Smooth muscle cell (in vitro differentiated cells): ENCODE data around the gene CCDC185. TPM values are rescaled to one million over a fixed set of nuclear protein-coding genes. Genes with fewer than 3 reads are reported as not detected.
A peak's percentile ranks its signal among the peaks of the same experiment; 100 is the strongest.

Experiments used
- DNase-seq: peaks from one replicate; lab custom pipeline; 2025; ENCODE audit not compliant: unreplicated experiment; lab: John Stamatoyannopoulos, UW
- H2AFZ ChIP-seq: fragments of 200-600 bp; sonication (generic); 2 replicates; pipeline ENCODE4 v1.6.0; 2016; ENCODE audit warnings: antibody characterized with exemption, low read depth, mild to moderate bottlenecking
- H3F3A ChIP-seq: fragments of 200-600 bp; sonication (generic); 2 replicates; pipeline ENCODE4 v1.6.0; 2017; ENCODE audit warnings: antibody characterized with exemption, low read depth
- H3K27ac ChIP-seq: fragments of 200-600 bp; sonication (generic); 2 replicates; pipeline ENCODE4 v1.5.1; 2016; ENCODE audit warnings: low read depth, mild to moderate bottlenecking
- H3K27me3 ChIP-seq: fragments of 200-600 bp; sonication (generic); 2 replicates; pipeline ENCODE4 v1.6.1; 2016; ENCODE audit warnings: low read depth, mild to moderate bottlenecking
- H3K36me3 ChIP-seq: fragments of 200-600 bp; sonication (generic); 2 replicates; pipeline ENCODE4 v1.5.1; 2016; ENCODE audit warnings: low read depth
- H3K4me1 ChIP-seq: fragments of 200-600 bp; sonication (generic); 2 replicates; pipeline ENCODE4 v1.5.1; 2016; ENCODE audit warnings: low read depth
- H3K4me2 ChIP-seq: fragments of 200-600 bp; sonication (generic); 2 replicates; pipeline ENCODE4 v1.6.0; 2016; ENCODE audit warnings: mild to moderate bottlenecking
- H3K4me3 ChIP-seq: fragments of 200-600 bp; sonication (generic); 2 replicates; pipeline ENCODE4 v1.5.1; 2016; ENCODE audit warnings: mild to moderate bottlenecking
- H3K79me2 ChIP-seq: fragments of 200-600 bp; sonication (generic); 2 replicates; pipeline ENCODE4 v1.6.0; 2016; ENCODE audit warnings: low read depth, mild to moderate bottlenecking
- H3K9ac ChIP-seq: fragments of 200-600 bp; sonication (generic); 2 replicates; pipeline ENCODE4 v1.6.0; 2016; ENCODE audit warnings: low read depth
- H3K9me3 ChIP-seq: fragments of 200-600 bp; sonication (generic); replicated peaks from 2 replicates; pipeline ENCODE4 v1.5.1; 2016; ENCODE audit warnings: low read depth
- H4K20me1 ChIP-seq: fragments of 200-600 bp; sonication (generic); 2 replicates; pipeline ENCODE4 v1.6.0; 2016; ENCODE audit warnings: low read depth
- WGBS: methylation state at CpG from one replicate; pipeline ENCODE4 v1.1.7; 2016; ENCODE audit warnings: low lambda C conversion rate; 5-methylcytosine and 5-hydroxymethylcytosine counted together
- polyA plus RNA-seq: library from polyadenylated mRNA; unstranded; fragments of >200 nt; fragmentation: Nextera tagmentation; extraction: Ambion mirVana; gene quantifications from 2 replicates; pipeline ENCODE4 v1.2.1, GENCODE V29; 2016
- total RNA-seq: library from RNA; depleted of rRNA; stranded (reverse); fragments of >200 nt; gene quantifications from 2 replicates; pipeline ENCODE4 v1.2.3, GENCODE V29; 2014
- TF ChIP-seq, protein P1 (sequence below): fragments of 200-600 bp; sonication (generic); IDR thresholded peaks from 2 replicates; pipeline ENCODE4 v1.5.1; 2017; ENCODE audit warnings: borderline replicate concordance, mild to moderate bottlenecking, antibody characterized with exemption; ENCODE audit not compliant: insufficient read depth, poor library complexity, severe bottlenecking

The CCDC185 gene
- total and polyA plus RNA-seq, 2 experiments from 2014 or later, result not detected

DNA sequence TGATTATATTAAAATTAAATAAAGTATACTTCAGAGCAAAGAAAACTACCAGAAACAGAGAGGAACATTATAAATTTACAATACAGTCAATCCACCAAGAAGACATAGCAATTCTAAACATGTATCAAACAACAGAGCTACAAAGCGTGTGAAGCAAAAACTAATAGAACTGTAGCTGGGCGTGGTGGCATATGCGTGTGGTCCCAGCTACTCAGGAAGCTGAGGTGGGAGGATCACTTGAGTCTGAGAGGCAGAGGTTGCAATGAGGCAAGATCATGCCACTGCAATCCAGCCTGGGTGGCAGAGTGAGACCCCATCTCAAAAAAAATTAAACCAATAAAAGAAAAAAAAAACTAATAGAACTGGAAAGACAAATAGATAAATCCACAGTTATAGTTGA is 12.3 kb downstream of the CCDC185 start:
- 87% methylated on average over 3 of the region's 3 CpGs for WGBS
- Histone ChIP-seq H3K36me3 (no peaks in the 10 kb centered on the region), H3K4me1 (peaks cover 9% of the 10 kb centered on the region), H3F3A (peaks cover 3% of the 10 kb centered on the region), H3K4me2 (no peak overlapping the region), H3K79me2 (no peaks in the 10 kb centered on the region), H3K4me3 (no peak overlapping the region), H3K27ac (no peak overlapping the region), H3K27me3 (no peaks in the 10 kb centered on the region), H4K20me1 (no peaks in the 10 kb centered on the region), H3K9ac (no peak overlapping the region), H2AFZ (no peak overlapping the region), H3K9me3 (no peaks in the 10 kb centered on the region)
- TF ChIP-seq, protein P1, sequence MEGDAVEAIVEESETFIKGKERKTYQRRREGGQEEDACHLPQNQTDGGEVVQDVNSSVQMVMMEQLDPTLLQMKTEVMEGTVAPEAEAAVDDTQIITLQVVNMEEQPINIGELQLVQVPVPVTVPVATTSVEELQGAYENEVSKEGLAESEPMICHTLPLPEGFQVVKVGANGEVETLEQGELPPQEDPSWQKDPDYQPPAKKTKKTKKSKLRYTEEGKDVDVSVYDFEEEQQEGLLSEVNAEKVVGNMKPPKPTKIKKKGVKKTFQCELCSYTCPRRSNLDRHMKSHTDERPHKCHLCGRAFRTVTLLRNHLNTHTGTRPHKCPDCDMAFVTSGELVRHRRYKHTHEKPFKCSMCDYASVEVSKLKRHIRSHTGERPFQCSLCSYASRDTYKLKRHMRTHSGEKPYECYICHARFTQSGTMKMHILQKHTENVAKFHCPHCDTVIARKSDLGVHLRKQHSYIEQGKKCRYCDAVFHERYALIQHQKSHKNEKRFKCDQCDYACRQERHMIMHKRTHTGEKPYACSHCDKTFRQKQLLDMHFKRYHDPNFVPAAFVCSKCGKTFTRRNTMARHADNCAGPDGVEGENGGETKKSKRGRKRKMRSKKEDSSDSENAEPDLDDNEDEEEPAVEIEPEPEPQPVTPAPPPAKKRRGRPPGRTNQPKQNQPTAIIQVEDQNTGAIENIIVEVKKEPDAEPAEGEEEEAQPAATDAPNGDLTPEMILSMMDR, result no peak
- no peak for DNase-seq

DNA sequence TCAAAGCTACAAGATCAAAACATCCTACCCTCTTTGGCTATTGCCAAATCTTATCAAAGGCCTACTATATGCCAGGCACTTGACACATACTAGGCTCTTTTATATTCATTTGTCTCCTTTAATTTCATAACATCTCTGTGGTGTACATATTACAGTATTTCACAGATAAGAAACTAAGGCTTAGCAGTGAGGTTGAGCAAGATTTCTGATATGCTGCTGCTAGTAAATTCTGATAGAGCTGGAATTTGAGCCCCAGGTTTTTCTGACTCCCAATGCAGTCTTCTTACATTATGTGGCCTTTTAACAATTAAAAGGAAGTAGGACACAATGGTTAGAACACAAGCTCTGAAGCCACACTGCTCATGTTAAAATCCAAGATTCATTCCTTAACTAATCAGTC is 16.8 kb downstream of the CCDC185 start:
- Histone ChIP-seq H3K9me3 (no peaks in the 10 kb centered on the region), H3K36me3 (no peaks in the 10 kb centered on the region), H3K79me2 (no peaks in the 10 kb centered on the region), H4K20me1 (no peaks in the 10 kb centered on the region), H3K4me1 (no peaks in the 10 kb centered on the region), H3K27ac (no peak overlapping the region), H3K27me3 (no peaks in the 10 kb centered on the region), H3K9ac (no peak overlapping the region), H2AFZ (no peak overlapping the region), H3K4me3 (no peak overlapping the region), H3F3A (no peaks in the 10 kb centered on the region), H3K4me2 (no peak overlapping the region)
- no peak for DNase-seq
- TF ChIP-seq, protein P1, result no peak

DNA sequence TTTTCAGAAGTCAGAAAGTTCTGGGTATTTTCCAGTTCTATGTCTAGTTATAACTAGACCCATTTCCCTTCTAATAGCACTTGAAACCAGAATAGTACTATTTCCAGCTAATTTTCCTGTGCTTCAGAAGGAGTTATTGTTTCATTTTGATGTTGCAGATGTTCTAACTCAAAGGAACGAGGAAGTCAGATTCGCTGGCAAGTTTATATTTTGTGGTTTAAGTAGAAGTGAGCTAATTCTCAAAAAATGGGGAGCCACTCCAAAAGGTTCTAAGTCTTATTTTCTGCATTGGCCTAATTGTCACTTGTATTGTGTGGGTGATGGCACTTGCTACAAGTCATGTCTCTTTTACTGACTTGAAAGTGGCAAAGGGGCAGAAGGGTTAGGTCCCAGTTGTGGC is 18.1 kb downstream of the CCDC185 start:
- H3K27ac ChIP-seq, result no peak overlapping the region
- no peaks in the 10 kb centered on the region for H3K79me2 ChIP-seq
- 33% methylated on average over 2 of the region's 2 CpGs for WGBS
- H2AFZ ChIP-seq, result no peak overlapping the region
- H3K4me1 ChIP-seq, result no peaks in the 10 kb centered on the region
- no peaks in the 10 kb centered on the region for H4K20me1 ChIP-seq
- no peaks in the 10 kb centered on the region for H3K9me3 ChIP-seq
- no peaks in the 10 kb centered on the region for H3K27me3 ChIP-seq
- H3K9ac ChIP-seq, result no peak overlapping the region
- no peaks in the 10 kb centered on the region for H3F3A ChIP-seq
- no peaks in the 10 kb centered on the region for H3K36me3 ChIP-seq
- peak overlapping the region; percentile 63 for H3K4me2 ChIP-seq
- H3K4me3 ChIP-seq, result no peak overlapping the region
- TF ChIP-seq, protein P1, result no peak
- DNase-seq, result no peak

DNA sequence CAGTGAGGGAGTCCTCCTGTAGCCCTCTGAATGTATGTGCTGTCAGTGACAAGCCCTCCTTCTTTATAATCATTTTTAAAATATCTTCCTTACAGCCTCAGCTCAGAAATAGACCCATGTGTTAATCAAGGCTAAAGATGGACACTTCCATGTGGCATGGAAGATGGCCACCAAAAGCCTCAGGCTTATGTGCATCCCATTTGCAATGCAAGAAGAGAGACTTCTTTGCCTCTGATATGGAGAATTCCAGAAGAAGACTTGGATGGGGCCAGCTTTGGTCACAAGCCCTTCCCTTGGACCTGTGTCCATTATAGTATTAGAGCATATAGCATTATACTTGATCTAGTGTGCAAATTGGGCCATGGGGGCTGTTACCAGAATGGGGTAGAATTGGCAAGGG is 18.5 kb downstream of the CCDC185 start:
- no peak overlapping the region for H3K9ac ChIP-seq
- TF ChIP-seq, protein P1, result no peak
- H3F3A ChIP-seq, result no peaks in the 10 kb centered on the region

More for the DNA sequence above, 18.5 kb downstream of the CCDC185 start:
- no peaks in the 10 kb centered on the region for H3K27me3 ChIP-seq
- no peaks in the 10 kb centered on the region for H3K36me3 ChIP-seq
- no peaks in the 10 kb centered on the region for H4K20me1 ChIP-seq
- DNase-seq, result no peak
- no peaks in the 10 kb centered on the region for H3K79me2 ChIP-seq
- no peak overlapping the region for H3K27ac ChIP-seq
- no peak overlapping the region for H3K4me3 ChIP-seq
- H3K9me3 ChIP-seq, result no peaks in the 10 kb centered on the region
- H2AFZ ChIP-seq, result no peak overlapping the region
- peak overlapping the region; percentile 63 for H3K4me2 ChIP-seq
- H3K4me1 ChIP-seq, result no peaks in the 10 kb centered on the region
